Measurements from ENCODE around the gene SLX9.

- TF ChIP-seq CTCF (IDR thresholded peaks at IDR 0.05) (no peak), POLR2A (IDR thresholded peaks at IDR 0.05) (no peak), POLR2AphosphoS5 (IDR thresholded peaks at IDR 0.05) (no peak), EP300 (IDR thresholded peaks at IDR 0.05; ENCODE audit: low read depth) (no peak)
These were observed 59.0 kb downstream of the SLX9 start for GRCh38 chr21:44998621-44999427.

All from transverse colon (tissue), 4 donors.